Neural cell (in vitro differentiated cells): Measurements from ENCODE around the gene C3.

Experiments
- EP300 ChIP-seq: fragments of 450-650 bp; conservative IDR thresholded peaks from 2 replicates; pipeline ENCODE4 v1.6.1; 2014; ENCODE audit warnings: antibody characterized with exemption, mild to moderate bottlenecking, moderate library complexity; ENCODE audit not compliant: poor library complexity, severe bottlenecking
- EZH2 ChIP-seq: fragments of 200-600, 300-800 bp; shearing (Covaris generic), sonication (generic); IDR thresholded peaks from 2 replicates; pipeline ENCODE4 v1.6.1; 2014; ENCODE audit warnings: antibody characterized with exemption, low read length, borderline replicate concordance, mild to moderate bottlenecking; ENCODE audit not compliant: insufficient read depth, poor library complexity, severe bottlenecking
- POLR2AphosphoS5 ChIP-seq: IDR thresholded peaks from 2 replicates; pipeline ENCODE4 v1.6.1; 2012
- RAD21 ChIP-seq: fragments of 450-650 bp; conservative IDR thresholded peaks from 2 replicates; pipeline ENCODE4 v1.6.1; 2014; ENCODE audit warnings: antibody characterized with exemption, mild to moderate bottlenecking, moderate library complexity
- SMC3 ChIP-seq: fragments of 450-650 bp; conservative IDR thresholded peaks from 2 replicates; pipeline ENCODE4 v1.6.1; 2014; ENCODE audit warnings: antibody characterized with exemption, mild to moderate bottlenecking, moderate library complexity; ENCODE audit not compliant: poor library complexity
- TAF1 ChIP-seq: IDR thresholded peaks from 2 replicates; pipeline ENCODE4 v1.6.1; 2012; ENCODE audit warnings: low read depth
- TF ChIP-seq, protein P1 (sequence below): fragments of 450-650 bp; IDR thresholded peaks from 2 replicates; pipeline ENCODE4 v1.5.1; 2014; ENCODE audit warnings: antibody characterized with exemption, mild to moderate bottlenecking, moderate library complexity; ENCODE audit not compliant: poor library complexity, severe bottlenecking
- TF ChIP-seq, protein P2 (sequence below): IDR thresholded peaks from 2 replicates; pipeline ENCODE4 v1.6.1; 2012; ENCODE audit warnings: borderline replicate concordance

DNA sequence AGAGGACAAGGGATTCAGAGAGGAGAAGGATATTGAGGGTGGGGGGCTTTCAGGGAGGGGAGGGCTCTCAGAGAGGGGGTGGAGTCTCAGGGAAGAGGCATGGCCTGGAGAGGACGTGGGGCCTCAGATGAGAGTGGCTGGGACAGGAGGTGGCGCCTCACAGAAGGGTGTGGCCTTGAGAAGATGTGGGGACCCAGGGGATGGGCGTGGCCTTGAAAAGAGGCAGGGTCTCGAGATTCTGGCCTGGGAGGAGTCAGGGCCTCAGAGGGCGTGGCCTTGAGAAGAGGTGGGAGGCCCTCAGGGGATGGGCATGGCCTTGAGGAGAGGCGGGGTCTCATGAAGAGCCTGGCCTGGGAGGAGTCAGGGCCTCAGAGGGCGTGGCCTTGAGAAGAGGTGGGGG, 26.8 kb downstream of the C3 start:
- TF ChIP-seq POLR2AphosphoS5 (no peak), RAD21 (no peak), SMC3 (no peak), TAF1 (no peak), EZH2 (no peak), EP300 (no peak)
- TF ChIP-seq, protein P1, sequence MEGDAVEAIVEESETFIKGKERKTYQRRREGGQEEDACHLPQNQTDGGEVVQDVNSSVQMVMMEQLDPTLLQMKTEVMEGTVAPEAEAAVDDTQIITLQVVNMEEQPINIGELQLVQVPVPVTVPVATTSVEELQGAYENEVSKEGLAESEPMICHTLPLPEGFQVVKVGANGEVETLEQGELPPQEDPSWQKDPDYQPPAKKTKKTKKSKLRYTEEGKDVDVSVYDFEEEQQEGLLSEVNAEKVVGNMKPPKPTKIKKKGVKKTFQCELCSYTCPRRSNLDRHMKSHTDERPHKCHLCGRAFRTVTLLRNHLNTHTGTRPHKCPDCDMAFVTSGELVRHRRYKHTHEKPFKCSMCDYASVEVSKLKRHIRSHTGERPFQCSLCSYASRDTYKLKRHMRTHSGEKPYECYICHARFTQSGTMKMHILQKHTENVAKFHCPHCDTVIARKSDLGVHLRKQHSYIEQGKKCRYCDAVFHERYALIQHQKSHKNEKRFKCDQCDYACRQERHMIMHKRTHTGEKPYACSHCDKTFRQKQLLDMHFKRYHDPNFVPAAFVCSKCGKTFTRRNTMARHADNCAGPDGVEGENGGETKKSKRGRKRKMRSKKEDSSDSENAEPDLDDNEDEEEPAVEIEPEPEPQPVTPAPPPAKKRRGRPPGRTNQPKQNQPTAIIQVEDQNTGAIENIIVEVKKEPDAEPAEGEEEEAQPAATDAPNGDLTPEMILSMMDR: no peak
- TF ChIP-seq, protein P2, sequence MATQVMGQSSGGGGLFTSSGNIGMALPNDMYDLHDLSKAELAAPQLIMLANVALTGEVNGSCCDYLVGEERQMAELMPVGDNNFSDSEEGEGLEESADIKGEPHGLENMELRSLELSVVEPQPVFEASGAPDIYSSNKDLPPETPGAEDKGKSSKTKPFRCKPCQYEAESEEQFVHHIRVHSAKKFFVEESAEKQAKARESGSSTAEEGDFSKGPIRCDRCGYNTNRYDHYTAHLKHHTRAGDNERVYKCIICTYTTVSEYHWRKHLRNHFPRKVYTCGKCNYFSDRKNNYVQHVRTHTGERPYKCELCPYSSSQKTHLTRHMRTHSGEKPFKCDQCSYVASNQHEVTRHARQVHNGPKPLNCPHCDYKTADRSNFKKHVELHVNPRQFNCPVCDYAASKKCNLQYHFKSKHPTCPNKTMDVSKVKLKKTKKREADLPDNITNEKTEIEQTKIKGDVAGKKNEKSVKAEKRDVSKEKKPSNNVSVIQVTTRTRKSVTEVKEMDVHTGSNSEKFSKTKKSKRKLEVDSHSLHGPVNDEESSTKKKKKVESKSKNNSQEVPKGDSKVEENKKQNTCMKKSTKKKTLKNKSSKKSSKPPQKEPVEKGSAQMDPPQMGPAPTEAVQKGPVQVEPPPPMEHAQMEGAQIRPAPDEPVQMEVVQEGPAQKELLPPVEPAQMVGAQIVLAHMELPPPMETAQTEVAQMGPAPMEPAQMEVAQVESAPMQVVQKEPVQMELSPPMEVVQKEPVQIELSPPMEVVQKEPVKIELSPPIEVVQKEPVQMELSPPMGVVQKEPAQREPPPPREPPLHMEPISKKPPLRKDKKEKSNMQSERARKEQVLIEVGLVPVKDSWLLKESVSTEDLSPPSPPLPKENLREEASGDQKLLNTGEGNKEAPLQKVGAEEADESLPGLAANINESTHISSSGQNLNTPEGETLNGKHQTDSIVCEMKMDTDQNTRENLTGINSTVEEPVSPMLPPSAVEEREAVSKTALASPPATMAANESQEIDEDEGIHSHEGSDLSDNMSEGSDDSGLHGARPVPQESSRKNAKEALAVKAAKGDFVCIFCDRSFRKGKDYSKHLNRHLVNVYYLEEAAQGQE: no peak
